MM.1S (cell line): ENCODE measurements around the gene ST7.

Experiments
- DNase-seq: peaks from one replicate; pipeline ENCODE4 v3.0.0-alpha.2; 2015
- H2AFZ ChIP-seq: fragments of 300-600 bp; sonication (generic); 2 replicates; pipeline ENCODE4 v1.6.0; 2016; ENCODE audit warnings: antibody characterized with exemption, low read length
- H3F3A ChIP-seq: fragments of 300-600 bp; sonication (generic); 2 replicates; pipeline ENCODE4 v1.6.1; 2016; ENCODE audit warnings: mild to moderate bottlenecking, antibody characterized with exemption, low read length, moderate library complexity, mixed read lengths; ENCODE audit not compliant: insufficient read depth
- H3K27ac ChIP-seq: fragments of 300-600 bp; sonication (generic); 2 replicates; pipeline ENCODE4 v1.5.1; 2016; ENCODE audit warnings: mild to moderate bottlenecking, low read length
- H3K27me3 ChIP-seq: fragments of 300-600 bp; sonication (generic); replicated peaks from 2 replicates; pipeline ENCODE4 v1.6.0; 2016; ENCODE audit warnings: low read length; ENCODE audit not compliant: insufficient read depth
- H3K36me3 ChIP-seq: fragments of 300-600 bp; sonication (generic); replicated peaks from 2 replicates; pipeline ENCODE4 v1.6.1; 2016; ENCODE audit warnings: mild to moderate bottlenecking, low read length, mixed read lengths; ENCODE audit not compliant: insufficient read depth
- H3K4me1 ChIP-seq: fragments of 300-600 bp; sonication (generic); 2 replicates; pipeline ENCODE4 v1.6.1; 2016; ENCODE audit warnings: low read length, mixed read lengths
- H3K4me2 ChIP-seq: fragments of 300-600 bp; sonication (generic); 2 replicates; pipeline ENCODE4 v1.6.0; 2016; ENCODE audit warnings: low read depth, low read length
- H3K4me3 ChIP-seq: fragments of 300-600 bp; sonication (generic); 2 replicates; pipeline ENCODE4 v1.5.1; 2016; ENCODE audit warnings: low read length, mixed read lengths
- H3K79me2 ChIP-seq: fragments of 300-600 bp; sonication (generic); 2 replicates; pipeline ENCODE4 v1.6.1; 2016; ENCODE audit warnings: mixed run types, low read length, mixed read lengths
- H3K9ac ChIP-seq: fragments of 300-600 bp; sonication (generic); 2 replicates; pipeline ENCODE4 v1.6.1; 2016; ENCODE audit warnings: low read length, mixed read lengths
- H3K9me2 ChIP-seq: fragments of 300-600 bp; sonication (generic); replicated peaks from 2 replicates; pipeline ENCODE4 v1.6.1; 2016; ENCODE audit warnings: mild to moderate bottlenecking, low read length, mixed read lengths; ENCODE audit not compliant: insufficient read depth
- H3K9me3 ChIP-seq: fragments of 300-600 bp; sonication (generic); replicated peaks from 2 replicates; pipeline ENCODE4 v1.6.1; 2016; ENCODE audit warnings: mild to moderate bottlenecking, low read length, mixed read lengths; ENCODE audit not compliant: insufficient read depth
- H4K20me1 ChIP-seq: fragments of 300-600 bp; sonication (generic); 2 replicates; pipeline ENCODE4 v1.6.1; 2016; ENCODE audit warnings: mild to moderate bottlenecking, low read length, moderate library complexity, mixed read lengths; ENCODE audit not compliant: insufficient read depth
- EZH2 ChIP-seq: fragments of 300-600 bp; sonication (generic); optimal IDR thresholded peaks from 2 replicates; pipeline ENCODE3; 2017; ENCODE audit warnings: low read depth, mild to moderate bottlenecking, antibody characterized with exemption, low read length, mixed read lengths
- EZH2phosphoT487 ChIP-seq: fragments of 300-600 bp; sonication (generic); IDR thresholded peaks from 2 replicates; pipeline ENCODE4 v1.6.1; 2018; ENCODE audit warnings: antibody characterized with exemption, low read length
- TF ChIP-seq, protein P1 (sequence below): fragments of 300-600 bp; sonication (generic); IDR thresholded peaks from 2 replicates; pipeline ENCODE4 v1.5.1; 2016; ENCODE audit warnings: antibody characterized with exemption, low read length, mixed read lengths

ST7 gene

GRCh38 chr7:116967983-116968382 lies 14.7 kb downstream of the ST7 start:
- peaks cover 12% of the 10 kb centered on the region for H3F3A ChIP-seq
- TF ChIP-seq, protein P1, sequence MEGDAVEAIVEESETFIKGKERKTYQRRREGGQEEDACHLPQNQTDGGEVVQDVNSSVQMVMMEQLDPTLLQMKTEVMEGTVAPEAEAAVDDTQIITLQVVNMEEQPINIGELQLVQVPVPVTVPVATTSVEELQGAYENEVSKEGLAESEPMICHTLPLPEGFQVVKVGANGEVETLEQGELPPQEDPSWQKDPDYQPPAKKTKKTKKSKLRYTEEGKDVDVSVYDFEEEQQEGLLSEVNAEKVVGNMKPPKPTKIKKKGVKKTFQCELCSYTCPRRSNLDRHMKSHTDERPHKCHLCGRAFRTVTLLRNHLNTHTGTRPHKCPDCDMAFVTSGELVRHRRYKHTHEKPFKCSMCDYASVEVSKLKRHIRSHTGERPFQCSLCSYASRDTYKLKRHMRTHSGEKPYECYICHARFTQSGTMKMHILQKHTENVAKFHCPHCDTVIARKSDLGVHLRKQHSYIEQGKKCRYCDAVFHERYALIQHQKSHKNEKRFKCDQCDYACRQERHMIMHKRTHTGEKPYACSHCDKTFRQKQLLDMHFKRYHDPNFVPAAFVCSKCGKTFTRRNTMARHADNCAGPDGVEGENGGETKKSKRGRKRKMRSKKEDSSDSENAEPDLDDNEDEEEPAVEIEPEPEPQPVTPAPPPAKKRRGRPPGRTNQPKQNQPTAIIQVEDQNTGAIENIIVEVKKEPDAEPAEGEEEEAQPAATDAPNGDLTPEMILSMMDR, result no peak
- no peak for TF ChIP-seq EZH2phosphoT487
- no peak for TF ChIP-seq EZH2
- H3K27me3 ChIP-seq, result no peaks in the 10 kb centered on the region
- no peak overlapping the region for H2AFZ ChIP-seq
- no peak overlapping the region for H3K4me2 ChIP-seq
- no peak overlapping the region for H3K27ac ChIP-seq
- H3K9me2 ChIP-seq, result no peaks in the 10 kb centered on the region
- no peaks in the 10 kb centered on the region for H3K9me3 ChIP-seq
- no peak overlapping the region for H3K9ac ChIP-seq
- no peak for DNase-seq
- H3K4me1 ChIP-seq, result peaks cover 26% of the 10 kb centered on the region
- H3K36me3 ChIP-seq, result no peaks in the 10 kb centered on the region
- no peaks in the 10 kb centered on the region for H4K20me1 ChIP-seq
- no peak overlapping the region for H3K4me3 ChIP-seq
- peaks cover 78% of the 10 kb centered on the region for H3K79me2 ChIP-seq

DNA sequence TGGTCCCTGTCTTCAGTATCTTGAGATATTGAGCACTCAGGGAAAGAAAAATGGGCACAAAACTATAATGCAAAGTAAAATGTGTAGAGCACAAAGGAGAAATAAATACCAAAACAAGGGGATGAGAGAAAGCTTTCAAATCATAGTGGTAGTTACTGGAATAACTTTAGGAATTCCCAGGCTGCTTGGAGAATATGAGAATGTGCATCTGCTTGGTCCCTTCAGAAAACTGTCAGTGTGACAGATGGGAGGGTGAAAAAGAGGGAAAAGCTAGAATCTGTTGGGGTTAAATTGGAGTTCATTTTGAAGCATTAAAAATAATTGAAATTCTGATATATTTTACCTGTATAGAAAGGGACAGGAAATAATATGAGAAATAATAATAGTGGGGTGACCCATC lies 15.3 kb downstream of the ST7 start:
- H3K36me3 ChIP-seq, result no peaks in the 10 kb centered on the region
- no peaks in the 10 kb centered on the region for H4K20me1 ChIP-seq
- H3K27ac ChIP-seq, result no peak overlapping the region
- H3K9me2 ChIP-seq, result no peaks in the 10 kb centered on the region
- no peak overlapping the region for H2AFZ ChIP-seq
- peaks cover 12% of the 10 kb centered on the region for H3F3A ChIP-seq
- H3K27me3 ChIP-seq, result no peaks in the 10 kb centered on the region
- peaks cover 78% of the 10 kb centered on the region for H3K79me2 ChIP-seq
- H3K9me3 ChIP-seq, result no peaks in the 10 kb centered on the region
- H3K4me3 ChIP-seq, result no peak overlapping the region
- no peak overlapping the region for H3K9ac ChIP-seq
- TF ChIP-seq EZH2 (no peak), EZH2phosphoT487 (no peak)
- TF ChIP-seq, protein P1, result no peak
- peaks cover 26% of the 10 kb centered on the region for H3K4me1 ChIP-seq
- no peak overlapping the region for H3K4me2 ChIP-seq
- DNase-seq, result no peak

DNA sequence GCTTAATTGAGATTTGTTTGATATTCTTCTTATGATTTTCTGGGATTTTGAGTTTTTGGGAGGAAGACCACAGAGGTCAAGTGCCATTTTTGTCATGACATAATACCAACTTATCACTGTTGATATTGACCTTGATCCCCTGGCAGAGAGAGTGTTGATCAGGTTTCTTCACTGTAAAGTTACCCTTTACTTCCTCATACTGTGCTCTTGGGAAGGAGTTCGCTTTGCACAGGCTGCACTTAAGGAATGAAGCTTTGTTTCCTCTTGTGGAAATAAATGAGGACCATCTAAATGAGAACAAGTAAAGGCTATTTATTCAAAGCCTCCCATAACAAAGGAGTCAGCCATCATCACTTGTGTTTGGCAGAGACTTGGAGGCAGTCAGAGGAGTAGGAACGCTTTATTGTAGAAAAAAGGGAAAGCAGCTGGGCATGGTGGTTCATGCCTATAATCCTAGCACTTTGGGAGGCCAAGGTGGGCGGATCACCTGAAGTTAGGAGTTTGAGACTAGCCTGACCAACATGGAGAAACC lies 16.1 kb downstream of the ST7 start:
- TF ChIP-seq, protein P1, result no peak
- TF ChIP-seq EZH2, result no peak
- TF ChIP-seq EZH2phosphoT487, result no peak
- Histone ChIP-seq H2AFZ (no peak overlapping the region), H3K4me1 (peaks cover 26% of the 10 kb centered on the region), H3K4me3 (no peak overlapping the region), H3K79me2 (peaks cover 71% of the 10 kb centered on the region), H3K9ac (no peak overlapping the region), H3K27me3 (no peaks in the 10 kb centered on the region), H3F3A (peaks cover 12% of the 10 kb centered on the region), H3K27ac (no peak overlapping the region), H3K36me3 (no peaks in the 10 kb centered on the region), H3K9me3 (no peaks in the 10 kb centered on the region), H3K4me2 (no peak overlapping the region), H3K9me2 (no peaks in the 10 kb centered on the region), H4K20me1 (no peaks in the 10 kb centered on the region)
- no peak for DNase-seq
